Stomach (tissue), 4 donors: ENCODE data around the gene WDR7.

Source experiments
- CTCF ChIP-seq, 7 experiments: fragments of 450-650 bp in 4 of 7; fragments of 200-600 bp in 3 of 7; sonication (generic) in 3 of 7; IDR thresholded peaks; one replicate each; pipeline ENCODE4 v1.5.1; 2016 to 2019; ENCODE audit warnings: antibody characterized with exemption in 7 of 7, control low read depth in 2 of 7, mild to moderate bottlenecking in 1 of 7
- POLR2A ChIP-seq, 4 donors: fragments of 450-650 bp; IDR thresholded peaks; one replicate each; pipeline ENCODE4 v1.6.1; 2016; ENCODE audit warnings: antibody characterized with exemption in 4 of 4, control low read depth in 2 of 4, mild to moderate bottlenecking in 1 of 4, moderate library complexity in 1 of 4

- TF ChIP-seq CTCF (IDR thresholded peaks at IDR 0.05) (no peak), POLR2A (IDR thresholded peaks at IDR 0.05) (no peak)
Observed at GRCh38 chr18:56639104-56639381, 12.1 kb upstream of the WDR7 start.
